H1 (cell line): ENCODE measurements around the gene POLE. TPM values are rescaled to one million over a fixed set of nuclear protein-coding genes. Genes with fewer than 3 reads are reported as not detected.
A peak's percentile ranks its signal among the peaks of the same experiment; 100 is the strongest.

ENCODE experiments used
- CTCF ChIA-PET: fragments of 300-600 bp; sonication (Branson Sonifier 250); formaldehyde crosslinking; loops from one replicate; lab custom pipeline; 2021; ENCODE audit not compliant: partially characterized antibody; lab: Charles Lee
- POLR2A ChIA-PET: fragments of 300-600 bp; sonication (Branson Sonifier 250); formaldehyde crosslinking; loops from one replicate; lab custom pipeline; 2021; ENCODE audit warnings: inconsistent platforms; ENCODE audit not compliant: partially characterized antibody; lab: Charles Lee
- DNase-seq, 2 experiments: peaks; one replicate each; pipeline versions ENCODE4 v3.0.0 to v3.0.0-alpha.2; 2010 to 2022; ENCODE audit warnings: low spot score in 2 of 2, low read depth in 1 of 2, mixed read lengths in 1 of 2
- FAIRE-seq: peaks from 2 replicates; lab custom pipeline; 2011; peaks lifted over from hg19 to GRCh38; lab: Jason Lieb, UNC
- H2AFZ ChIP-seq: 2 replicates; pipeline ENCODE4 v1.8.1; 2012; ENCODE audit warnings: low read length, inconsistent platforms
- H2AK5ac ChIP-seq: 2 replicates; pipeline ENCODE4 v1.6.1; 2013; ENCODE audit warnings: low read depth, low read length
- H2BK120ac ChIP-seq: replicated peaks from 2 replicates; pipeline ENCODE3; 2013; ENCODE audit warnings: low read depth, low read length, inconsistent platforms
- H2BK12ac ChIP-seq: 2 replicates; pipeline ENCODE4 v1.6.1; 2013; ENCODE audit warnings: low read depth, low read length
- H2BK15ac ChIP-seq: 2 replicates; pipeline ENCODE4 v1.6.1; 2013; ENCODE audit warnings: low read length
- H2BK20ac ChIP-seq: 2 replicates; pipeline ENCODE4 v1.6.1; 2013; ENCODE audit warnings: low read length
- H2BK5ac ChIP-seq: 2 replicates; pipeline ENCODE4 v1.6.1; 2013; ENCODE audit warnings: low read depth, low read length
- H3K14ac ChIP-seq: 2 replicates; pipeline ENCODE4 v1.6.1; 2013; ENCODE audit warnings: inconsistent platforms; ENCODE audit not compliant: insufficient read length
- H3K18ac ChIP-seq: 2 replicates; pipeline ENCODE4 v1.6.1; 2013; ENCODE audit warnings: low read length; ENCODE audit errors: extremely low read depth
- H3K23ac ChIP-seq: 2 replicates; pipeline ENCODE4 v1.6.1; 2013; ENCODE audit warnings: inconsistent platforms; ENCODE audit not compliant: insufficient read length
- H3K23me2 ChIP-seq: 2 replicates; pipeline ENCODE4 v1.6.1; 2013; ENCODE audit warnings: low read depth, low read length
- H3K27ac ChIP-seq: 2 replicates; pipeline ENCODE4 v1.6.1; 2011; ENCODE audit warnings: low read depth, low read length, inconsistent platforms
- H3K27me3 ChIP-seq, 4 experiments: replicated peaks in 1 of 4; 1 replicate in 1 of 4; 2 replicates in 3 of 4; pipeline versions ENCODE4 v1.6.1 to v1.8.1; 2011 to 2013; ENCODE audit warnings: low read length in 3 of 4, mild to moderate bottlenecking in 3 of 4, inconsistent platforms in 2 of 4, mixed read lengths in 2 of 4, moderate library complexity in 1 of 4; ENCODE audit not compliant: control insufficient read depth in 3 of 4, insufficient read depth in 3 of 4; ENCODE audit errors: extremely low read depth in 1 of 4
- H3K36me3 ChIP-seq, 4 experiments: 2 replicates each; pipeline versions ENCODE4 v1.6.1 to v1.8.1; 2011 to 2013; ENCODE audit warnings: mild to moderate bottlenecking in 4 of 4, low read length in 3 of 4, moderate library complexity in 2 of 4, control low read depth in 1 of 4, inconsistent platforms in 1 of 4; ENCODE audit not compliant: insufficient read depth in 4 of 4, control insufficient read depth in 2 of 4
- H3K4ac ChIP-seq: replicated peaks from 2 replicates; pipeline ENCODE3; 2013; ENCODE audit warnings: low read length, low read depth, mixed read lengths, inconsistent platforms; ENCODE audit not compliant: insufficient read length
- H3K4me1 ChIP-seq, 4 experiments: replicated peaks in 1 of 4; 1 replicate in 1 of 4; 2 replicates in 3 of 4; pipeline versions ENCODE4 v1.6.1 to v1.8.1; 2011 to 2013; ENCODE audit warnings: low read length in 3 of 4, inconsistent platforms in 2 of 4, mixed read lengths in 1 of 4; ENCODE audit not compliant: insufficient read depth in 4 of 4, control insufficient read depth in 3 of 4
- H3K4me2 ChIP-seq, 2 experiments: 2 replicates each; pipeline versions ENCODE4 v1.6.1 to v1.8.1; 2011 to 2013; ENCODE audit warnings: low read depth in 2 of 2, low read length in 2 of 2, control low read depth in 1 of 2, inconsistent platforms in 1 of 2, mild to moderate bottlenecking in 1 of 2; ENCODE audit not compliant: insufficient read depth in 1 of 2
- H3K4me3 ChIP-seq, 4 experiments: fragments of 200-600, 300-600 bp in 1 of 4; sonication (generic), shearing (Covaris generic), sonication (Bioruptor Twin) in 1 of 4; 2 replicates each; pipeline versions ENCODE4 v1.5.1 to v1.8.1; 2011 to 2016; ENCODE audit warnings: low read length in 4 of 4, low read depth in 3 of 4, control low read depth in 2 of 4, inconsistent platforms in 2 of 4, mild to moderate bottlenecking in 2 of 4, mixed read lengths in 1 of 4, moderate library complexity in 1 of 4; ENCODE audit not compliant: insufficient read depth in 2 of 4; ENCODE audit errors: extremely low read depth in 1 of 4
- H3K56ac ChIP-seq: replicated peaks from 2 replicates; pipeline ENCODE3; 2013; ENCODE audit warnings: low read depth, mild to moderate bottlenecking, mixed read lengths, low read length, inconsistent platforms; ENCODE audit not compliant: insufficient read length
- H3K79me1 ChIP-seq: 2 replicates; pipeline ENCODE4 v1.6.1; 2013; ENCODE audit warnings: low read depth, low read length, control low read depth
- H3K79me2 ChIP-seq, 2 experiments: 2 replicates each; pipeline versions ENCODE4 v1.6.1 to v1.8.1; 2012 to 2013; ENCODE audit warnings: low read length in 2 of 2, mild to moderate bottlenecking in 2 of 2, inconsistent platforms in 1 of 2; ENCODE audit not compliant: insufficient read depth in 2 of 2, control insufficient read depth in 1 of 2
- H3K9ac ChIP-seq, 4 experiments: replicated peaks in 1 of 4; 1 replicate in 1 of 4; 2 replicates in 3 of 4; pipeline versions ENCODE4 v1.6.1 to v1.8.1; 2011 to 2013; ENCODE audit warnings: low read depth in 3 of 4, low read length in 3 of 4, control low read depth in 2 of 4, mild to moderate bottlenecking in 2 of 4, moderate library complexity in 2 of 4, inconsistent platforms in 1 of 4; ENCODE audit errors: extremely low read depth in 1 of 4
- H3K9me3 ChIP-seq, 2 experiments: 2 replicates each; pipeline versions ENCODE4 v1.6.1 to v1.8.1; 2012 to 2013; ENCODE audit warnings: mild to moderate bottlenecking in 2 of 2, moderate library complexity in 2 of 2, control low read depth in 1 of 2, inconsistent platforms in 1 of 2, low read depth in 1 of 2, low read length in 1 of 2, mixed read lengths in 1 of 2; ENCODE audit not compliant: insufficient read depth in 2 of 2
- H4K20me1 ChIP-seq, 2 experiments: replicated peaks in 1 of 2; 2 replicates each; pipeline versions ENCODE3 to v1.8.1; 2011 to 2013; ENCODE audit warnings: inconsistent platforms in 2 of 2, low read length in 2 of 2, mild to moderate bottlenecking in 1 of 2; ENCODE audit not compliant: insufficient read depth in 2 of 2, control insufficient read depth in 1 of 2
- H4K5ac ChIP-seq: 2 replicates; pipeline ENCODE4 v1.6.1; 2013; ENCODE audit warnings: low read length, low read depth, mixed read lengths, inconsistent platforms; ENCODE audit not compliant: insufficient read length
- H4K8ac ChIP-seq: 2 replicates; pipeline ENCODE4 v1.8.0; 2013; ENCODE audit warnings: mild to moderate bottlenecking, moderate library complexity, low read length, inconsistent platforms; ENCODE audit not compliant: insufficient read depth; ENCODE audit errors: extremely low read depth
- H4K91ac ChIP-seq: replicated peaks from 2 replicates; pipeline ENCODE3; 2013; ENCODE audit warnings: low read length, mixed read lengths, inconsistent platforms; ENCODE audit not compliant: insufficient read length
- BRCA1 ChIP-seq: IDR thresholded peaks from 2 replicates; pipeline ENCODE4 v1.6.1; 2012; ENCODE audit warnings: low read depth, low read length, improper control_type of control experiment
- CHD1 ChIP-seq: IDR thresholded peaks from 2 replicates; pipeline ENCODE4 v1.6.1; 2012; ENCODE audit warnings: low read depth, low read length, improper control_type of control experiment
- CHD2 ChIP-seq: IDR thresholded peaks from 2 replicates; pipeline ENCODE4 v1.6.1; 2012; ENCODE audit warnings: low read length, improper control_type of control experiment
- GTF2F1 ChIP-seq: IDR thresholded peaks from 2 replicates; pipeline ENCODE4 v1.6.1; 2012; ENCODE audit warnings: low read depth, low read length, improper control_type of control experiment, borderline replicate concordance
- JUND ChIP-seq: IDR thresholded peaks from 2 replicates; pipeline ENCODE4 v1.6.1; 2011; ENCODE audit warnings: mild to moderate bottlenecking, improper control_type of control experiment, low read length
- NANOG ChIP-seq: IDR thresholded peaks from 2 replicates; pipeline ENCODE4 v1.6.1; 2011; ENCODE audit warnings: low read length, low read depth, mild to moderate bottlenecking, inconsistent platforms; ENCODE audit not compliant: insufficient read depth, poor library complexity, severe bottlenecking
- SP4 ChIP-seq: IDR thresholded peaks from 2 replicates; pipeline ENCODE4 v1.6.1; 2012; ENCODE audit warnings: low read length, inconsistent platforms
- TAF7 ChIP-seq: optimal IDR thresholded peaks from 2 replicates; pipeline ENCODE3; 2011; ENCODE audit warnings: low read depth, mild to moderate bottlenecking, inconsistent platforms, low read length, moderate library complexity, borderline replicate concordance
- TBP ChIP-seq: IDR thresholded peaks from 2 replicates; pipeline ENCODE4 v1.6.1; 2011; ENCODE audit warnings: low read depth, low read length, improper control_type of control experiment
- ZNF274 ChIP-seq: IDR thresholded peaks from 2 replicates; pipeline ENCODE4 v1.7.0; 2012; ENCODE audit warnings: low read length, borderline replicate concordance; ENCODE audit errors: extremely low read depth
- WGBS, 2 experiments: shearing (Covaris generic) in 1 of 2; methylation state at CpG; one replicate each; pipeline versions ENCODE4 v1.1.6 to v1.1.7; 2013 to 2015; ENCODE audit warnings: low lambda C conversion rate in 2 of 2, mixed read lengths in 2 of 2, inconsistent platforms in 1 of 2, low coverage in 1 of 2, missing lambda C conversion rate in 1 of 2; ENCODE audit not compliant: insufficient replicate concordance in 2 of 2, insufficient coverage in 1 of 2, insufficient read length in 1 of 2; ENCODE audit errors: extremely low coverage in 1 of 2, missing lambda C conversion rate in 1 of 2; 5-methylcytosine and 5-hydroxymethylcytosine counted together
- polyA plus RNA-seq, 7 experiments: library from polyadenylated mRNA; depleted of rRNA in 3 of 7; stranded (reverse) in 5 of 7; unstranded in 2 of 7; fragments of >200 nt in 5 of 7; fragments of 200-250 nt in 2 of 7; gene quantifications; 1 replicate in 5 of 7; 2 replicates in 1 of 7; 4 replicates in 1 of 7; pipeline versions ENCODE4 v1.2.1 to v1.2.3, GENCODE V29; 2011 to 2013; ENCODE audit warnings: missing spikeins in 2 of 7, mixed read lengths in 2 of 7
- total RNA-seq: library from RNA; stranded (reverse); fragmentation: NEBNext Ultra II Directional; extraction: Animal tissue kit (Norgen Biotek cat#: 25700); gene quantifications from 2 replicates; pipeline ENCODE4 v1.2.1, GENCODE V29; 2021
- TF ChIP-seq, protein P1 (sequence below): IDR thresholded peaks from 2 replicates; pipeline ENCODE4 v1.6.1; 2011; ENCODE audit warnings: low read length, improper control_type of control experiment

The POLE gene
- total and polyA plus RNA-seq, 2 of the 8 experiments (the other 6 are each of a cell fraction or from before 2014, with no cell fraction given): 59.7 to 115 TPM

DNA sequence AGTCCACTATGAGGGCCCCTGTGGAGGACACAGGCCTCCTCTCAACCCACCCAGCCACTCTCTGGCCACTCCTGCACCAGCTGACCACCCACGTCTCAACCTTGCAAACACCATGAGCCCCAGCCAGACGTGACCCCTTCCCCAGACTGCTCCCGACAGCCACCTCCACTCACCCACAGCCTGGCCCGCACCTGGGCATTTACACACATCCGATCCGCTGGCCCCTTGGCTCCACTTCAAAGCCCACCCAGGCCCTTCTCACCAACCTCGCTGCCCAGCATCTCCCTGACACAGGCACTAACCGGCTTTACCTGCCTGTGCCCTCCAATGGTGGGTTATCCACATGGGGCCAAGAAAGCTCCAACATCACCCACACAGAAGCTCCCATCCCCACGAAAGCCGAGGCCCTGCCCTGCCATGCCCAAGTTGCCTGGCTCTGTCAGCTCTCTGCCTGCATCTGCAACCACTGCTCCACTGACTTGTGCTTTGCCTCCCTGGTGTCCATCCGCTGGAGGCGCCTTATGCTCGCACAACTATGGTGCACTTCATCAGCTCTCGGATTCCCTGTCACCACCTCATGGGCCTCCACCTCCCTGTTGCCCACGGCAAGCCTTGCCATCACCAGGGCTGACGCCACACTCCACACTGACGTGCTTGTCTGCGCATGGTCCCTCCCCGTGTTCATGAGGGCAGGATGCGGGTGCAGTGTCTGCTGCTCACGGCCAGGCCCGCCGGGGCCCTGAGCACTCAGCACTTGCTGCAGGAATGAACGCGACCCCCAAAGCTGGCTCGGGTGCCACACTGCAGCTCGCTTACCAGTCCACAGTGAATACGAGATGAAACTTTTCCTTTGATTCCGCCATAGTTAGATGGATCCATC lies 51.8 kb downstream of the POLE start:
- Histone ChIP-seq H3K23ac (no peak overlapping the region), H3K4me2 (no peak overlapping the region), H4K91ac (no peak overlapping the region), H2BK12ac (no peak overlapping the region), H3K79me1 (no peaks in the 10 kb centered on the region; the same call in 1 of the 2 replicates), H3K56ac (no peak overlapping the region), H4K8ac (peak overlapping the region; percentile 45; the same call in 1 of the 2 replicates), H2BK120ac (no peak overlapping the region), H2AFZ (no peak overlapping the region), H3K36me3 (peaks cover 34 to 82% (median 75%) of the 10 kb centered on the region in 4 experiments), H3K4me1 (no peaks in the 10 kb centered on the region), H3K4me3 (no peak overlapping the region), H4K20me1 (peaks cover 7 to 29% of the 10 kb centered on the region in 2 experiments), H3K79me2 (no peaks in the 10 kb centered on the region), H3K18ac (no peak overlapping the region), H3K9ac (no peak overlapping the region), H2AK5ac (no peak overlapping the region), H4K5ac (no peak overlapping the region), H3K23me2 (no peaks in the 10 kb centered on the region), H3K9me3 (no peaks in the 10 kb centered on the region), H3K4ac (no peak overlapping the region), H2BK5ac (no peak overlapping the region), H3K27me3 (no peaks in the 10 kb centered on the region), H3K14ac (no peak overlapping the region), H2BK20ac (no peak overlapping the region), H2BK15ac (no peak overlapping the region), H3K27ac (no peak overlapping the region)
- DNase-seq (no peak), FAIRE-seq (no peak)
- ChIA-PET CTCF (interaction anchor here (0.8 to 9.3 kb wide), 5 partner anchors 10 to 36 kb away, joined by 4 to 61 read pairs (median 6); no protein-coding TSS in a partner anchor), POLR2A (interaction anchor here (0.7 to 2.1 kb wide), 5 partner anchors 9 to 68 kb away, joined by 3 to 6 read pairs (median 3); no protein-coding TSS in a partner anchor)
- 94% methylated on average over 29 of the region's 29 CpGs; no CpG with 5 or more reads in 1 of the 2 experiments for WGBS, 2 experiments
- TF ChIP-seq NANOG: no peak
- no peak for TF ChIP-seq TBP
- TF ChIP-seq ZNF274: no peak
- TF ChIP-seq, protein P1, sequence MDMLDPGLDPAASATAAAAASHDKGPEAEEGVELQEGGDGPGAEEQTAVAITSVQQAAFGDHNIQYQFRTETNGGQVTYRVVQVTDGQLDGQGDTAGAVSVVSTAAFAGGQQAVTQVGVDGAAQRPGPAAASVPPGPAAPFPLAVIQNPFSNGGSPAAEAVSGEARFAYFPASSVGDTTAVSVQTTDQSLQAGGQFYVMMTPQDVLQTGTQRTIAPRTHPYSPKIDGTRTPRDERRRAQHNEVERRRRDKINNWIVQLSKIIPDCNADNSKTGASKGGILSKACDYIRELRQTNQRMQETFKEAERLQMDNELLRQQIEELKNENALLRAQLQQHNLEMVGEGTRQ: no peak
- TF ChIP-seq SP4: no peak
- TF ChIP-seq CHD1: no peak
- no peak for TF ChIP-seq CHD2
- TF ChIP-seq GTF2F1: no peak
- no peak for TF ChIP-seq TAF7
- TF ChIP-seq JUND: no peak
- TF ChIP-seq BRCA1: no peak
